Endothelial cell of umbilical vein (primary cell): Measurements from ENCODE around the gene TKTL1. TPM values are rescaled to one million over a fixed set of nuclear protein-coding genes. Genes with fewer than 3 reads are reported as not detected.

ENCODE experiments used
- BruUV-seq: library from RNA; stranded (reverse); fragments of 400-500 nt; replicated peaks from 2 replicates; lab custom pipeline; 2021; lab: Mats Ljungman, UMichigan
- CTCF ChIA-PET: fragments of 300-600, 350-600 bp; sonication (Branson Sonifier 250); formaldehyde crosslinking; loops from one replicate; lab custom pipeline; 2021; ENCODE audit warnings: antibody characterized with exemption, inconsistent platforms; lab: Charles Lee
- POLR2A ChIA-PET: fragments of 300-600, 350-600 bp; sonication (Branson Sonifier 250); formaldehyde crosslinking; loops from one replicate; lab custom pipeline; 2021; ENCODE audit warnings: antibody characterized with exemption, inconsistent platforms; lab: Charles Lee
- DNase-seq: peaks from one replicate; pipeline ENCODE4 v3.0.0-alpha.2; 2011; ENCODE audit warnings: low read depth, low spot score
- FAIRE-seq: peaks from 2 replicates; lab custom pipeline; 2011; peaks lifted over from hg19 to GRCh38; lab: Jason Lieb, UNC
- H2AFZ ChIP-seq: 2 replicates; pipeline ENCODE4 v1.6.0; 2012; ENCODE audit warnings: low read depth, low read length, control low read depth, inconsistent platforms
- H3K27ac ChIP-seq: 2 replicates; pipeline ENCODE4 v1.5.1; 2011; ENCODE audit warnings: low read depth, mild to moderate bottlenecking, control low read depth, low read length, moderate library complexity; ENCODE audit not compliant: insufficient read depth
- H3K27me3 ChIP-seq, 2 experiments: 2 replicates each; pipeline versions ENCODE4 v1.6.0 to v1.6.1; 2011; ENCODE audit warnings: low read length in 2 of 2, mixed read lengths in 1 of 2; ENCODE audit not compliant: control insufficient read depth in 2 of 2, insufficient read depth in 2 of 2
- H3K36me3 ChIP-seq, 2 experiments: 2 replicates in 1 of 2; 3 replicates in 1 of 2; pipeline ENCODE4 v1.5.1; 2011; ENCODE audit warnings: low read length in 2 of 2, mild to moderate bottlenecking in 1 of 2, moderate library complexity in 1 of 2; ENCODE audit not compliant: control insufficient read depth in 2 of 2, insufficient read depth in 2 of 2; ENCODE audit errors: extremely low read depth in 1 of 2
- H3K4me1 ChIP-seq: 3 replicates; pipeline ENCODE4 v1.5.1; 2011; ENCODE audit warnings: mild to moderate bottlenecking, low read length; ENCODE audit not compliant: control insufficient read depth, insufficient read depth; ENCODE audit errors: extremely low read depth
- H3K4me2 ChIP-seq: 2 replicates; pipeline ENCODE4 v1.6.1; 2011; ENCODE audit warnings: low read length, control low read depth, mixed read lengths; ENCODE audit not compliant: insufficient read depth
- H3K4me3 ChIP-seq, 3 experiments: fragments of 200-600 bp in 1 of 3; sonication (generic), shearing (Covaris generic) in 1 of 3; replicated peaks in 1 of 3; 2 replicates each; pipeline ENCODE4 v1.5.1; 2011 to 2016; ENCODE audit warnings: control low read depth in 3 of 3, low read length in 3 of 3, mild to moderate bottlenecking in 2 of 3, inconsistent platforms in 1 of 3, low read depth in 1 of 3, moderate library complexity in 1 of 3; ENCODE audit not compliant: insufficient read depth in 1 of 3
- H3K79me2 ChIP-seq: 2 replicates; pipeline ENCODE4 v1.6.0; 2012; ENCODE audit warnings: low read length, inconsistent platforms; ENCODE audit not compliant: control insufficient read depth, insufficient read depth
- H3K9ac ChIP-seq: replicated peaks from 2 replicates; pipeline ENCODE3; 2011; ENCODE audit warnings: low read length, control low read depth; ENCODE audit not compliant: insufficient read depth; ENCODE audit errors: extremely low read depth
- H3K9me1 ChIP-seq: replicated peaks from 3 replicates; pipeline ENCODE4 v1.6.0; 2011; ENCODE audit warnings: mild to moderate bottlenecking, low read length; ENCODE audit not compliant: control insufficient read depth, insufficient read depth; ENCODE audit errors: extremely low read depth
- H3K9me3 ChIP-seq: replicated peaks from 2 replicates; pipeline ENCODE4 v1.5.1; 2012; ENCODE audit warnings: low read length, inconsistent platforms; ENCODE audit not compliant: control insufficient read depth, insufficient read depth
- H4K20me1 ChIP-seq: replicated peaks from 2 replicates; pipeline ENCODE3; 2011; ENCODE audit warnings: mild to moderate bottlenecking, low read length; ENCODE audit not compliant: control insufficient read depth, insufficient read depth; ENCODE audit errors: extremely low read depth
- CTCF ChIP-seq, 2 donors: IDR thresholded peaks; 1 replicate in 1 of 2; 2 replicates in 1 of 2; pipeline ENCODE4 v1.5.1; 2011; ENCODE audit warnings: low read length in 2 of 2, mild to moderate bottlenecking in 2 of 2, moderate library complexity in 2 of 2, control low read depth in 1 of 2, inconsistent platforms in 1 of 2, low read depth in 1 of 2; ENCODE audit not compliant: insufficient read depth in 1 of 2; ENCODE audit errors: extremely low read depth in 1 of 2
- EZH2 ChIP-seq: IDR thresholded peaks from 2 replicates; pipeline ENCODE4 v1.6.1; 2012; ENCODE audit warnings: borderline replicate concordance, low read depth, mild to moderate bottlenecking, moderate library complexity, low read length, inconsistent platforms; ENCODE audit not compliant: severe bottlenecking
- FOS ChIP-seq: IDR thresholded peaks from 2 replicates; pipeline ENCODE4 v1.6.1; 2011; ENCODE audit warnings: mild to moderate bottlenecking, low read length, moderate library complexity, borderline replicate concordance; ENCODE audit not compliant: insufficient read depth
- JUN ChIP-seq: IDR thresholded peaks from 2 replicates; pipeline ENCODE4 v1.6.1; 2011; ENCODE audit warnings: borderline replicate concordance, low read depth; ENCODE audit not compliant: insufficient read length, insufficient read depth
- MAX ChIP-seq: IDR thresholded peaks from 2 replicates; pipeline ENCODE4 v1.6.1; 2011; ENCODE audit not compliant: insufficient read depth, insufficient read length
- MYC ChIP-seq: IDR thresholded peaks from one replicate; pipeline ENCODE4 v1.6.1; 2011; ENCODE audit warnings: mild to moderate bottlenecking, low read depth, low read length
- POLR2AphosphoS5 ChIP-seq: IDR thresholded peaks from 2 replicates; pipeline ENCODE4 v1.6.1; 2012; ENCODE audit warnings: low read depth, mild to moderate bottlenecking, control low read depth, low read length, moderate library complexity; ENCODE audit not compliant: insufficient read depth
- dilution Hi-C: fragments of 300-500 bp; cut with MboI; formaldehyde crosslinking; loops from one replicate; pipeline ENCODE4 v1.15.0; 2019; ENCODE audit warnings: low sequenced_read_pairs; ENCODE audit not compliant: extremely low pct_ligation_motif_present
- intact Hi-C: fragments of 100-400 bp; cut with micrococcal nuclease; formaldehyde crosslinking; loops from one replicate; pipeline ENCODE4 v1.10.0; 2022
- polyA plus RNA-seq, 4 experiments: library from polyadenylated mRNA; depleted of rRNA in 3 of 4; stranded (reverse) in 3 of 4; unstranded in 1 of 4; fragments of >200 nt; gene quantifications; 2 replicates each; pipeline versions ENCODE4 v1.2.1 to v1.2.3, GENCODE V29; 2011 to 2012; ENCODE audit warnings: missing spikeins in 1 of 4
- total RNA-seq: library from RNA; stranded (reverse); gene quantifications from 2 replicates; pipeline ENCODE4 v1.2.3, GENCODE V29; 2021

Gene TKTL1
- total and polyA plus RNA-seq, 2 donors (not counting 3 experiments of a cell fraction or from before 2014, with no cell fraction given), result 0.03 TPM; not detected in 1

GRCh38 chrX:154309041-154309775 is 13.6 kb downstream of the TKTL1 start:
- FAIRE-seq (no peak), DNase-seq (no peak)
- BruUV-seq, result no TSS peak
- Histone ChIP-seq H4K20me1 (no peaks in the 10 kb centered on the region), H3K4me3 (no peak overlapping the region), H3K27me3 (no peaks in the 10 kb centered on the region), H3K4me2 (no peak overlapping the region), H3K4me1 (no peaks in the 10 kb centered on the region), H3K9me1 (no peaks in the 10 kb centered on the region), H3K36me3 (no peaks in the 10 kb centered on the region), H3K27ac (no peak overlapping the region), H3K9me3 (no peaks in the 10 kb centered on the region), H3K79me2 (no peaks in the 10 kb centered on the region), H3K9ac (no peak overlapping the region), H2AFZ (no peak overlapping the region)
- CTCF ChIA-PET, result interaction anchor here (1.2 to 3.3 kb wide), 7 partner anchors 8 to 296 kb away, joined by 4 to 20 read pairs (median 8); no protein-coding TSS in a partner anchor
- dilution Hi-C loops (no loop called here), intact Hi-C loops (no loop called here)
- POLR2A ChIA-PET, result no interaction called here
- TF ChIP-seq POLR2AphosphoS5 (no peak), EZH2 (no peak), CTCF (IDR thresholded peaks at IDR 0.05; ENCODE audit: extremely low read depth in 1 of 2, insufficient read depth in 1 of 2, low read depth in 1 of 2, low read length in 2 of 2) (no peak), MYC (no peak), FOS (no peak), MAX (no peak), JUN (no peak)
